Urinary bladder (tissue), 2 donors: ENCODE results near the gene IL31RA. TPM values are rescaled to one million over a fixed set of nuclear protein-coding genes. Genes with fewer than 3 reads are reported as not detected.

ENCODE experiments used
- polyA plus RNA-seq: library from polyadenylated mRNA; stranded (reverse); fragments of 200-250 nt; gene quantifications from one replicate; pipeline ENCODE4 v1.2.3, GENCODE V29; 2013
- small RNA-seq: library from RNA; depleted of rRNA; stranded (forward); fragments of <200 nt; gene quantifications from one replicate; pipeline ENCODE3, GENCODE V24; 2014
- total RNA-seq: library from RNA; depleted of rRNA; stranded (reverse); fragments of >200 nt; gene quantifications from one replicate; pipeline ENCODE4 v1.2.3, GENCODE V29; 2014
- donor health status: healthy.

Gene IL31RA
- total and polyA plus RNA-seq, 2 donors: 0.26 TPM; not detected in 1

Small RNA genes lying within 50 kb of the gene (small RNA-seq; reads per million reads assigned to genes)
- gene AC016596.1: not detected

Other genes with a start within 250 kb of the IL31RA start
- 107 TPM for gene SLC38A9, start 139.0 kb upstream of the IL31RA start, total RNA-seq
- 8.6 TPM for gene SLC38A9, start 139.0 kb upstream of the IL31RA start, polyA plus RNA-seq
- 0.42 TPM for gene DDX4, start 113.3 kb upstream of the IL31RA start, total RNA-seq
- gene DDX4, start 113.3 kb upstream of the IL31RA start, polyA plus RNA-seq: not detected
- 457 TPM for gene IL6ST, start 143.6 kb downstream of the IL31RA start, total RNA-seq
- gene IL6ST, start 143.6 kb downstream of the IL31RA start, polyA plus RNA-seq: 75.9 TPM